ENCODE data around the gene MCOLN3. TPM values are rescaled to one million over a fixed set of nuclear protein-coding genes. Genes with fewer than 3 reads are reported as not detected.

MCOLN3 gene
- total RNA-seq, 1 donor from 2014 or later, result 0.47 TPM

- H3K27ac Mint-ChIP-seq, result no peak overlapping the region
Observed at GRCh38 chr1:84969489-84970250, 78.6 kb downstream of the MCOLN3 start.

GRCh38 chr1:84968865-84969264 lies 79.4 kb downstream of the MCOLN3 start:
- Mint-ChIP-seq H3K4me1 (no peaks in the 10 kb centered on the region), H3K27ac (no peak overlapping the region), H3K9me3 (no peaks in the 10 kb centered on the region), H3K27me3 (ENCODE audit: insufficient read depth, low read depth) (peaks cover 5% of the 10 kb centered on the region), H3K4me3 (no peak overlapping the region), H3K36me3 (no peaks in the 10 kb centered on the region)
- no peak overlapping the region for H3K4me2 ChIP-seq
- H2AFZ ChIP-seq (replicated peaks), result no peak overlapping the region
- no peaks in the 10 kb centered on the region for H3K79me2 ChIP-seq (ENCODE audit: low read depth)
- DNase-seq (ENCODE audit: low spot score), result no peak
- H3K36me3 ChIP-seq, result no peaks in the 10 kb centered on the region
- H3K27ac ChIP-seq, result no peak overlapping the region
- H4K20me1 ChIP-seq (ENCODE audit: low read depth), result no peaks in the 10 kb centered on the region
- no peaks in the 10 kb centered on the region for H3K9me3 ChIP-seq (ENCODE audit: low read depth)
- no peaks in the 10 kb centered on the region for H3K27me3 ChIP-seq
- no peak for TF ChIP-seq EZH2 (IDR thresholded peaks at IDR 0.05)
- TF ChIP-seq CTCF (IDR thresholded peaks at IDR 0.05), result no peak
- TF ChIP-seq EZH2phosphoT487 (IDR thresholded peaks at IDR 0.05), result no peak
- H3K4me3 ChIP-seq, result no peak overlapping the region
- no peak overlapping the region for H3K9ac ChIP-seq
- H3F3A ChIP-seq (ENCODE audit: low read depth), result no peaks in the 10 kb centered on the region
- no peaks in the 10 kb centered on the region for H3K4me1 ChIP-seq

More at GRCh38 chr1:84969489-84970250, 78.6 kb downstream of the MCOLN3 start:
- no peaks in the 10 kb centered on the region for H3K36me3 ChIP-seq
- no peak overlapping the region for H2AFZ ChIP-seq (replicated peaks)
- no peak overlapping the region for H3K4me3 Mint-ChIP-seq
- no peak overlapping the region for H3K9ac ChIP-seq
- H3K4me3 ChIP-seq, result no peak overlapping the region
- no peak for DNase-seq (ENCODE audit: low spot score)
- peaks cover 6% of the 10 kb centered on the region for H3K27me3 Mint-ChIP-seq (ENCODE audit: insufficient read depth, low read depth)
- H3K4me2 ChIP-seq, result no peak overlapping the region
- no peaks in the 10 kb centered on the region for H4K20me1 ChIP-seq (ENCODE audit: low read depth)
- H3K9me3 ChIP-seq (ENCODE audit: low read depth), result no peaks in the 10 kb centered on the region
- no peak overlapping the region for H3K27ac ChIP-seq
- no peaks in the 10 kb centered on the region for H3F3A ChIP-seq (ENCODE audit: low read depth)
- no peaks in the 10 kb centered on the region for H3K4me1 Mint-ChIP-seq
- H3K4me1 ChIP-seq, result no peaks in the 10 kb centered on the region
- no peaks in the 10 kb centered on the region for H3K27me3 ChIP-seq
- no peaks in the 10 kb centered on the region for H3K9me3 Mint-ChIP-seq
- TF ChIP-seq EZH2phosphoT487 (IDR thresholded peaks at IDR 0.05), result no peak
- TF ChIP-seq EZH2 (IDR thresholded peaks at IDR 0.05), result no peak
- TF ChIP-seq CTCF (IDR thresholded peaks at IDR 0.05), result no peak
- no peaks in the 10 kb centered on the region for H3K36me3 Mint-ChIP-seq
- no peaks in the 10 kb centered on the region for H3K79me2 ChIP-seq (ENCODE audit: low read depth)

GRCh38 chr1:84968101-84968500 lies 80.2 kb downstream of the MCOLN3 start:
- Histone ChIP-seq H3K4me1 (no peaks in the 10 kb centered on the region), H3K27ac (no peak overlapping the region), H3K27me3 (no peaks in the 10 kb centered on the region), H3K4me2 (no peak overlapping the region), H3K79me2 (ENCODE audit: low read depth) (no peaks in the 10 kb centered on the region), H3K9ac (no peak overlapping the region), H3K9me3 (ENCODE audit: low read depth) (no peaks in the 10 kb centered on the region), H2AFZ (replicated peaks) (no peak overlapping the region), H3K4me3 (no peak overlapping the region), H3K36me3 (no peaks in the 10 kb centered on the region), H4K20me1 (ENCODE audit: low read depth) (no peaks in the 10 kb centered on the region), H3F3A (ENCODE audit: low read depth) (no peaks in the 10 kb centered on the region)
- TF ChIP-seq CTCF (IDR thresholded peaks at IDR 0.05) (no peak), EZH2phosphoT487 (IDR thresholded peaks at IDR 0.05) (no peak), EZH2 (IDR thresholded peaks at IDR 0.05) (no peak)
- Mint-ChIP-seq H3K36me3 (no peaks in the 10 kb centered on the region), H3K27me3 (ENCODE audit: insufficient read depth, low read depth) (peaks cover 2% of the 10 kb centered on the region), H3K4me1 (no peaks in the 10 kb centered on the region), H3K27ac (no peak overlapping the region), H3K9me3 (no peaks in the 10 kb centered on the region), H3K4me3 (no peak overlapping the region)
- DNase-seq (ENCODE audit: low spot score), result no peak

Other genes starting within 250 kb of the MCOLN3 start
- gene LPAR3, start 155.3 kb downstream of the MCOLN3 start, total RNA-seq (ENCODE audit: low replicate concordance), result 2.4 and 4.0 TPM in 2 replicates
- 0.11 and 0.59 TPM in 2 replicates for gene MCOLN2, start 51.4 kb downstream of the MCOLN3 start, total RNA-seq (ENCODE audit: low replicate concordance)
- gene SYDE2, start 152.5 kb upstream of the MCOLN3 start, total RNA-seq (ENCODE audit: low replicate concordance), result 10.9 and 12.0 TPM in 2 replicates
- gene C1orf52, start 211.2 kb upstream of the MCOLN3 start, total RNA-seq (ENCODE audit: low replicate concordance), result 33.2 and 55.8 TPM in 2 replicates
- 17.4 and 28.2 TPM in 2 replicates for gene BCL10, start 228.1 kb upstream of the MCOLN3 start, total RNA-seq (ENCODE audit: low replicate concordance)

All from neural progenitor cell (in vitro differentiated cells).